Peyer's patch (tissue), 4 donors: Measurements from ENCODE around the gene OPRD1.

Experiments used
- CTCF ChIP-seq, 6 experiments: fragments of 450-650 bp in 4 of 6; fragments of 200-600 bp in 2 of 6; sonication (generic) in 1 of 6; IDR thresholded peaks; one replicate each; pipeline ENCODE4 v1.5.1; 2017 to 2019; ENCODE audit warnings: antibody characterized with exemption in 6 of 6, mild to moderate bottlenecking in 3 of 6, moderate library complexity in 1 of 6
- POLR2A ChIP-seq, 2 donors: fragments of 450-650 bp; IDR thresholded peaks; one replicate each; pipeline ENCODE4 v1.5.1; 2017; ENCODE audit warnings: antibody characterized with exemption in 2 of 2, mild to moderate bottlenecking in 2 of 2, moderate library complexity in 2 of 2

- TF ChIP-seq CTCF (IDR thresholded peaks at IDR 0.05) (no peak), POLR2A (IDR thresholded peaks at IDR 0.05) (no peak)
Observed at GRCh38 chr1:28835237-28835650, 23.3 kb downstream of the OPRD1 start.
